Measurements from ENCODE around the gene B3GNT5. TPM values are rescaled to one million over a fixed set of nuclear protein-coding genes. Genes with fewer than 3 reads are reported as not detected.

Gene B3GNT5
- total RNA-seq, 4 donors from 2014 or later = 3.6 to 23.1 (median 9.3) TPM

- Histone ChIP-seq H3K36me3 (no peaks in the 10 kb centered on the region), H3K4me1 (no peaks in the 10 kb centered on the region), H3K4me3 (no peak overlapping the region), H3K27me3 (no peaks in the 10 kb centered on the region), H3K9me3 (no peaks in the 10 kb centered on the region), H3K27ac (no peak overlapping the region)
- no peak for TF ChIP-seq POLR2A (IDR thresholded peaks at IDR 0.05)
- no peak for TF ChIP-seq CTCF (IDR thresholded peaks at IDR 0.05)
- DNase-seq = no peak
- intact Hi-C loops (cut with DNase I; ENCODE audit: low total_unique reads) = no loop called here
Observed at GRCh38 chr3:183301937-183302580, 49.0 kb downstream of the B3GNT5 start.

- TF ChIP-seq POLR2A (IDR thresholded peaks at IDR 0.05) (no peak), CTCF (IDR thresholded peaks at IDR 0.05) (no peak)
- Histone ChIP-seq H3K4me1 (no peaks in the 10 kb centered on the region), H3K27ac (no peak overlapping the region), H3K9me3 (no peaks in the 10 kb centered on the region), H3K27me3 (no peaks in the 10 kb centered on the region), H3K36me3 (no peaks in the 10 kb centered on the region), H3K4me3 (no peak overlapping the region)
- intact Hi-C loops (cut with DNase I; ENCODE audit: low total_unique reads) = no loop called here
- no peak for DNase-seq
Observed at GRCh38 chr3:183303690-183304089, 50.6 kb downstream of the B3GNT5 start.

GRCh38 chr3:183306798-183307671, 54.0 kb downstream of the B3GNT5 start:
- peak in 1 of 2 donors; percentile 22 for DNase-seq
- Histone ChIP-seq H3K36me3 (no peaks in the 10 kb centered on the region), H3K4me1 (no peaks in the 10 kb centered on the region), H3K27me3 (no peaks in the 10 kb centered on the region), H3K9me3 (no peaks in the 10 kb centered on the region), H3K4me3 (no peak overlapping the region), H3K27ac (no peak overlapping the region)
- intact Hi-C loops (cut with DNase I; ENCODE audit: low total_unique reads) = no loop called here
- TF ChIP-seq POLR2A (IDR thresholded peaks at IDR 0.05) (no peak), CTCF (IDR thresholded peaks at IDR 0.05) (no peak)

- no peaks in the 10 kb centered on the region for H3K36me3 ChIP-seq
- no peaks in the 10 kb centered on the region for H3K9me3 ChIP-seq
- H3K4me3 ChIP-seq = no peak overlapping the region
- intact Hi-C loops (cut with DNase I; ENCODE audit: low total_unique reads) = no loop called here
- no peak for DNase-seq
- TF ChIP-seq POLR2A (IDR thresholded peaks at IDR 0.05) = no peak
- TF ChIP-seq CTCF (IDR thresholded peaks at IDR 0.05) = no peak
- no peak overlapping the region for H3K27ac ChIP-seq
- H3K27me3 ChIP-seq = no peaks in the 10 kb centered on the region
- no peaks in the 10 kb centered on the region for H3K4me1 ChIP-seq
Observed at GRCh38 chr3:183307749-183308148, 54.7 kb downstream of the B3GNT5 start.

GRCh38 chr3:183308751-183309150, 55.7 kb downstream of the B3GNT5 start:
- Histone ChIP-seq H3K4me3 (no peak overlapping the region), H3K27ac (no peak overlapping the region), H3K27me3 (no peaks in the 10 kb centered on the region), H3K36me3 (no peaks in the 10 kb centered on the region), H3K4me1 (no peaks in the 10 kb centered on the region), H3K9me3 (no peaks in the 10 kb centered on the region)
- DNase-seq = no peak
- TF ChIP-seq CTCF (IDR thresholded peaks at IDR 0.05) (no peak), POLR2A (IDR thresholded peaks at IDR 0.05) (no peak)
- intact Hi-C loops (cut with DNase I; ENCODE audit: low total_unique reads) = no loop called here

All from uterus (tissue), 4 donors.